OCI-LY1 (cell line): ENCODE measurements around the gene KDM3B.

Source experiments
- H2AFZ ChIP-seq: fragments of 200-600 bp; sonication (generic), shearing (Covaris generic); 2 replicates; pipeline ENCODE4 v1.6.0; 2014; ENCODE audit warnings: antibody characterized with exemption, mild to moderate bottlenecking, low read length
- H3F3A ChIP-seq: fragments of 200-600 bp; sonication (generic), shearing (Covaris generic); 2 replicates; pipeline ENCODE4 v1.6.0; 2014; ENCODE audit warnings: mild to moderate bottlenecking, antibody characterized with exemption, low read length, moderate library complexity; ENCODE audit not compliant: insufficient read depth
- H3K27ac ChIP-seq: fragments of 200-600 bp; sonication (generic); 2 replicates; pipeline ENCODE4 v1.5.1; 2014; ENCODE audit warnings: low read length, mixed run types, mild to moderate bottlenecking, low read depth; ENCODE audit not compliant: poor library complexity, severe bottlenecking
- H3K27me3 ChIP-seq: fragments of 200-600 bp; sonication (generic); 2 replicates; pipeline ENCODE4 v1.6.0; 2014; ENCODE audit warnings: antibody characterized with exemption, mild to moderate bottlenecking, low read length, moderate library complexity; ENCODE audit not compliant: insufficient read depth
- H3K36me3 ChIP-seq: fragments of 200-600 bp; sonication (generic); 2 replicates; pipeline ENCODE4 v1.6.1; 2014; ENCODE audit warnings: mild to moderate bottlenecking, antibody characterized with exemption, low read length, moderate library complexity, mixed read lengths; ENCODE audit not compliant: insufficient read depth
- H3K4me1 ChIP-seq: fragments of 200-600 bp; sonication (generic); 2 replicates; pipeline ENCODE4 v1.5.1; 2014; ENCODE audit warnings: mild to moderate bottlenecking, low read length, moderate library complexity; ENCODE audit not compliant: insufficient read depth, severe bottlenecking
- H3K4me2 ChIP-seq: fragments of 200-600 bp; sonication (generic), shearing (Covaris generic); 2 replicates; pipeline ENCODE4 v1.6.1; 2014; ENCODE audit warnings: low read length
- H3K4me3 ChIP-seq: fragments of 200-600 bp; sonication (generic); 2 replicates; pipeline ENCODE4 v1.5.1; 2014; ENCODE audit warnings: low read length, low read depth, mild to moderate bottlenecking, mixed read lengths; ENCODE audit not compliant: poor library complexity, severe bottlenecking
- H3K79me2 ChIP-seq: fragments of 200-600 bp; shearing (Covaris generic); 2 replicates; pipeline ENCODE4 v1.6.1; 2016; ENCODE audit warnings: mixed run types, low read length, mixed read lengths; ENCODE audit not compliant: insufficient read depth
- H3K9ac ChIP-seq: fragments of 200-600 bp; sonication (generic), shearing (Covaris generic); 2 replicates; pipeline ENCODE4 v1.6.1; 2014; ENCODE audit warnings: mild to moderate bottlenecking, low read length, mixed read lengths
- H3K9me2 ChIP-seq: fragments of 200-600 bp; sonication (generic), shearing (Covaris generic); 2 replicates; pipeline ENCODE4 v1.6.1; 2014; ENCODE audit warnings: low read depth, mild to moderate bottlenecking, low read length, mixed read lengths
- H3K9me3 ChIP-seq: fragments of 200-600 bp; shearing (Covaris generic); 2 replicates; pipeline ENCODE4 v1.6.1; 2014; ENCODE audit warnings: low read length, mixed read lengths
- H4K20me1 ChIP-seq: fragments of 200-600 bp; sonication (generic), shearing (Covaris generic); 2 replicates; pipeline ENCODE4 v1.6.0; 2016; ENCODE audit warnings: mild to moderate bottlenecking, low read length; ENCODE audit not compliant: insufficient read depth
- CTCF ChIP-seq: fragments of 200-600 bp; sonication (generic), shearing (Covaris generic); IDR thresholded peaks from 2 replicates; pipeline ENCODE4 v1.5.1; 2017; ENCODE audit warnings: mild to moderate bottlenecking, antibody characterized with exemption, low read length, moderate library complexity, mixed read lengths
- EZH2 ChIP-seq: fragments of 200-600 bp; sonication (generic), shearing (Covaris generic); IDR thresholded peaks from 2 replicates; pipeline ENCODE4 v1.8.0; 2017; ENCODE audit warnings: borderline replicate concordance, mixed run types, mild to moderate bottlenecking, antibody characterized with exemption, low read length, moderate library complexity, mixed read lengths

Gene KDM3B

DNA sequence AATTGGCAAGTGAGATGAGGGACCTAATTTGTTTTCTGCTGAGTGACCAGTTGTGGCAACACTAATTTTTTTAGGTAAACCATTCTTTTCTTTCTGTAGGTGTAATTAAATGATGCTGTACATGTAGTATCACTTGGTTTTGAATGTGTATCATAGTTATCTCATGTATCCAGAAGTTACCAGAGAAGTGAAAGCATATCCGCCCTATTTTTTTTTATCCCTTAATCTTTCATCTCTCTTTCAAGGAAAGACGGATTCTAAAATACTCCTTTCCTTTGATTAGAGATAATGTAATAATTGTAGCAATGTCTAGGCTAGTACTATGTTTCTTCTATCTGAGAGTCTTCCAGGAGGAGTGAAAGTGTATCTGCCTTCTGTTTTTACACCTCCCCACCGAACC, 7.1 kb downstream of the KDM3B start:
- Histone ChIP-seq H3K27ac (no peak overlapping the region), H3K4me3 (no peak overlapping the region), H2AFZ (no peak overlapping the region), H3K9ac (no peak overlapping the region), H4K20me1 (no peaks in the 10 kb centered on the region), H3K4me1 (peaks cover 37% of the 10 kb centered on the region), H3K79me2 (peaks cover 94% of the 10 kb centered on the region), H3K27me3 (no peaks in the 10 kb centered on the region), H3K9me3 (no peaks in the 10 kb centered on the region), H3F3A (no peaks in the 10 kb centered on the region; the same call in 1 of the 2 replicates), H3K4me2 (peak overlapping the region; percentile 11; the same call in 1 of the 2 replicates), H3K9me2 (no peaks in the 10 kb centered on the region), H3K36me3 (no peaks in the 10 kb centered on the region)
- TF ChIP-seq EZH2, result no peak
- no peak for TF ChIP-seq CTCF

- Histone ChIP-seq H4K20me1 (no peaks in the 10 kb centered on the region), H3K27ac (peak overlapping the region; percentile 7)
Observed at GRCh38 chr5:138360941-138361452, 8.5 kb downstream of the KDM3B start.

DNA sequence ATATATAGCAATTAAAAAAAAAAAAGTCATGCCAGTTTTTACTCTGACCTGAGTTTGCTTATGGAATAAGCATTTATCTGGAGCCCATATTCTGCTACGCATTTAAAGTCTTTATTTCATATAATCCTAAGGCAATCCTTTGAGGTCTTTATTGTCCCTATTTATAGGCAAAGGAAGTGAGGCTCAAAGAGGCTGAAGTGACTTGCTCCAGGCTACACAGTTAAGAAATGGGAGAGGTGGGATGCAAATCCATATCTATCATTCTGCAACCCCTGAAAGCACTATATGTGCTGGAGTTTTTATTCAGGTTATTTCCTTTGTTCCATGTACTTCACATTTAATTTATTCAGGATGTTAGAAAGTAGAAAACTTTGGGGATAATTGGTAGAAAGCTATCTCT, 12.1 kb downstream of the KDM3B start:
- Histone ChIP-seq H4K20me1 (no peaks in the 10 kb centered on the region), H3K9me2 (no peaks in the 10 kb centered on the region), H3K27ac (no peak overlapping the region), H2AFZ (no peak overlapping the region), H3K4me3 (no peak overlapping the region), H3K4me2 (no peak overlapping the region), H3K9ac (no peak overlapping the region), H3K4me1 (peaks cover 28% of the 10 kb centered on the region), H3F3A (no peaks in the 10 kb centered on the region; the same call in 1 of the 2 replicates), H3K27me3 (no peaks in the 10 kb centered on the region), H3K36me3 (no peaks in the 10 kb centered on the region), H3K79me2 (peaks cover 94% of the 10 kb centered on the region), H3K9me3 (no peaks in the 10 kb centered on the region)
- TF ChIP-seq EZH2 (no peak), CTCF (no peak)

More at GRCh38 chr5:138360941-138361452, 8.5 kb downstream of the KDM3B start:
- no peaks in the 10 kb centered on the region for H3K27me3 ChIP-seq
- no peak for TF ChIP-seq CTCF
- no peak for TF ChIP-seq EZH2
- H3K4me1 ChIP-seq, result peaks cover 23% of the 10 kb centered on the region
- H3K36me3 ChIP-seq, result no peaks in the 10 kb centered on the region
- no peak overlapping the region for H3K4me3 ChIP-seq
- no peaks in the 10 kb centered on the region; the same call in 1 of the 2 replicates for H3F3A ChIP-seq
- no peak overlapping the region for H3K9ac ChIP-seq
- no peaks in the 10 kb centered on the region for H3K9me3 ChIP-seq
- peaks cover 94% of the 10 kb centered on the region for H3K79me2 ChIP-seq
- H2AFZ ChIP-seq, result no peak overlapping the region
- H3K4me2 ChIP-seq, result no peak overlapping the region
- no peaks in the 10 kb centered on the region for H3K9me2 ChIP-seq
